C4-2B (cell line): ENCODE data around the gene CTRL.
"Not testable (repeated sequence)": the region's sequence is repeated elsewhere in the genome, so short reads cannot be mapped to it uniquely, and the experiment has no call there.

Experiments
- H3K27ac ChIP-seq: fragments of 450-650 bp; 2 replicates; pipeline ENCODE4 v1.5.1; 2017
- ZFX ChIP-seq: fragments of 450-650 bp; IDR thresholded peaks from 2 replicates; pipeline ENCODE4 v1.6.1; 2017
- TF ChIP-seq, protein P1 (sequence below): fragments of 450-650 bp; conservative IDR thresholded peaks from 2 replicates; pipeline ENCODE4 v1.5.1; 2017; ENCODE audit warnings: mild to moderate bottlenecking

Gene CTRL

DNA sequence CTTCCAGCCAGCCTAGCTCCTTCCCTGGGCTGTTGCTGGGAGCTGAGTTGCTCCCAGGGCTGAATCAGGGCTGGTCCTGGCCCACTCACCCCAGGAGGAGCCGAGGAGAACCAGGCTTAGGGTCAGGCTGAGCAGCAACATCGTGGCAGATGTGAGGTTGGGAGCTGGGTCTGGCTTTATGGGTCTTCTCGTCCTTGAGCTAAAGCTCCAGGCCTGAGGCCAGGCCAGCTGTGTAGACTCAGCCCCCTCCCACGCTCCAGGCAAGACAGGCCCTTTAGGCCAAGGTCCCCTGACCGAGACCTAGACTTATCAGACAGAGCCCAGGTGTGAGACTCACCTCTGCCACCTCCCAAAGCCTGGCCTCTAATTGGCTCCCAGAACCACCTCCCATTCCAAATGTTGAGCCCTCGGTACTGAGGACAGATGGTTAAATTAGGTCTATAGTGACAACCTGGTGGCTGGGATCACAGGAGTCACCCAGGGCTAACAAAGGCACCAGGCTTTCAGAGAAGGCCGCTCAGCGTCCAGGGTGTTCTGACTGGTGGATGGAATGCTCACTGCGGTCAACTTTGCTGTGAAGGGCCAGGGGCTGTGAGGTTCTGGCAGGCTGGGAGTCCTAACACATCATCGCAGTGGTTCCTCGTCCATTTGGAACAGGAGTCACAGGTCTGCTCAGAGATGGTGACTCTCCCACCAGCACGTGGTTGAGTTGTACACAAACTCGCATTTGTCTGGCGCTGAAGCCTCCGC, at the start of gene CTRL:
TSS of gene CTRL (minus strand) at position 151 of the 750 bp plus-strand sequence. CDS start at position 141, 10 bp downstream.
- no peak within 1 kb of the TSS for H3K27ac ChIP-seq
- TF ChIP-seq, protein P1, sequence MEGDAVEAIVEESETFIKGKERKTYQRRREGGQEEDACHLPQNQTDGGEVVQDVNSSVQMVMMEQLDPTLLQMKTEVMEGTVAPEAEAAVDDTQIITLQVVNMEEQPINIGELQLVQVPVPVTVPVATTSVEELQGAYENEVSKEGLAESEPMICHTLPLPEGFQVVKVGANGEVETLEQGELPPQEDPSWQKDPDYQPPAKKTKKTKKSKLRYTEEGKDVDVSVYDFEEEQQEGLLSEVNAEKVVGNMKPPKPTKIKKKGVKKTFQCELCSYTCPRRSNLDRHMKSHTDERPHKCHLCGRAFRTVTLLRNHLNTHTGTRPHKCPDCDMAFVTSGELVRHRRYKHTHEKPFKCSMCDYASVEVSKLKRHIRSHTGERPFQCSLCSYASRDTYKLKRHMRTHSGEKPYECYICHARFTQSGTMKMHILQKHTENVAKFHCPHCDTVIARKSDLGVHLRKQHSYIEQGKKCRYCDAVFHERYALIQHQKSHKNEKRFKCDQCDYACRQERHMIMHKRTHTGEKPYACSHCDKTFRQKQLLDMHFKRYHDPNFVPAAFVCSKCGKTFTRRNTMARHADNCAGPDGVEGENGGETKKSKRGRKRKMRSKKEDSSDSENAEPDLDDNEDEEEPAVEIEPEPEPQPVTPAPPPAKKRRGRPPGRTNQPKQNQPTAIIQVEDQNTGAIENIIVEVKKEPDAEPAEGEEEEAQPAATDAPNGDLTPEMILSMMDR, result no peak

DNA sequence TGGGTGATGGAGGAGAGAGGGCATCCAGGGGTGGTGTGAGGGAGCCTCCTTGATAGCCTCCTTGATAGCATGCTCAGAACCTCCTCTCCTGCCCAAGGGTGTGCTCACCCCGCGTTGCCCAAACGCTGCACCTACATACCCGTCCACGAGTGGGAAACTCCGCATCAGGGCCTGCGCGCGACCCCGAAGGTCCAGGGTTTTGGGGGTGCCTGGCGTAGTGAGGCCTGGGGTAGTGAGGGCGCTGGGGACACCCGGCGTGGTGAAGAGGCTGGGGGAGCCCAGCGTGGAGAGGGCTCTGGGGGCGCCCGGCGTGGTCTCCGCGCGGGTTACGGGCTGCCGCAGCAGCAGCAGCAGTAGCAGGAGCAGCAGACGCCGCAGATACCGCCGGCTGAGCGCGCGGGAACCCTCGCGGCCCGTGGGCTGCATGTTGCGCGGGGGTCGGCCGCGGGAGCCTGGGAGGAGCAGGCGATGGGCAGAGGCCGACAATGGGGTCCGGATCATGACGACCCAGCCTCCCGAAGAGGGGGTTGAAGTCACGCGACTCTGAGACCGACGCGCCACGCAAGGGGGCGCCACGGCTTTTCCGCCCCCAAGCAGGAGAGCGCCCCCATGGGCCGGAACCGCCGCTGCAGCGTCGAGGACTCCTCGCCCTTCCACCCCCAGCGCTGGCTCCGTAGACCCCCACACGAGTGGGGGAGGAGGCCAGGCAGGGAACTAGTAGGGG, 48.5 kb upstream of the CTRL start, which contains the start of gene DPEP3:
TSS of gene DPEP3 (minus strand) at position 545 of the 724 bp plus-strand sequence. CDS start at position 426, 119 bp downstream.
- no peak for TF ChIP-seq ZFX
- TF ChIP-seq, protein P1, result no peak; the same call in 1 of the 2 replicates
- no peak within 1 kb of the TSS for H3K27ac ChIP-seq

DNA sequence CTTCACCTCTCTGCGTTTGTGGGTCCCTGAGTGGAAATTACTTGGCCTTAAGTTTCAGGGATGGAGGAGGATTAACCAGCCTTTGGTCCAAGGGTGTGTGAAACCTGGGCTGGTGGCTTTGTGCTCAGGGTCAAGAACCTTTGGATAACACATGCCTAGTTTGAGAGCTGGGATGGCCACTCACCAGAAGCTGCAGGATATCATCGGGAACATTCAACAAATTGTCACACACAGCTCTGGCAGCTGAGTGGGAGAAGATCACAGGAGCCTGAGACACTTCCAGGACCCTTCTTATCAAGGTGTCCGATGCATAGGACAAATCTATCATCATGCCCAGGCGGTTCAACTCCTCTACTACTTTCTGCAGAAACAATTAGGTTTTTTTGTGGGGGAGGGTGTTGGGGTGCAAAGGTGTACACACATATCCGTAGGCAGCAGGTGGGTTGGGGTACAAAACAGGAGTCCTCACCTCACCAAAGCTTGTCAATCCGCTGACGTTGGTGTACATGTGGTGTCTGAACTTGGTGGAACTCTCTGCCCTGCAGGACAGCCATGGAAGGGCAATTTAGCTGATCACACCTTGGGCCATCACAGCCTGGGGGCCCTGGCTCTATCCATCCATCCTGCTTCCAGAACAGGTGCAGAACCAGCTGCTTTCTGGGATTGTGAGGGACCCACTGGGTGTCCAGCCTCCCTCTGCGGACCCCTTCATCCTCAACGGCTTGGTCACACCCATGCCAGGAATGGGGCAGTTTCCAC, 46.0 kb upstream of the CTRL start:
- TF ChIP-seq, protein P1, result no peak
- TF ChIP-seq ZFX, result no peak

DNA sequence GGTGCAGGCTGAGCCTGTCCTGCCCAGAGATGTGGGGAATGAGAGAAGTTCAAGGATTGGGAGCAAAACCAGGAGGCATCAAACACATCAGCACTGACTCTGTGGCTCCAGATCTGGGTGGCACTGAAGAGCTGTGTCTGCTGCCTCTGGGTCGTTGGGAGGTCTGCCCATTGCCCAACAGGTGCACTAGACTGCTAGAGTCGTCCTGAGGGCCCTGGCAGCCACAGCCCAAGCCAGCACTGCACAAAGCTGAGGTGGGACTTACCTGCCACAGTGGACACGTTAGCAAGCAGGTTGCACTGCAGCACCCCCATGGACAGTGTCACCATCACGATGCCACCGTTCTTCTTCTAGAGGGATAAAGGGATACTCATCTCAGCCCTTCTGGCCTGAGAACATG, 45.3 kb upstream of the CTRL start:
- no peak overlapping the region for H3K27ac ChIP-seq
- TF ChIP-seq ZFX, result no peak
- TF ChIP-seq, protein P1, result no peak

More for the DNA sequence above, 46.0 kb upstream of the CTRL start:
- no peak overlapping the region for H3K27ac ChIP-seq

DNA sequence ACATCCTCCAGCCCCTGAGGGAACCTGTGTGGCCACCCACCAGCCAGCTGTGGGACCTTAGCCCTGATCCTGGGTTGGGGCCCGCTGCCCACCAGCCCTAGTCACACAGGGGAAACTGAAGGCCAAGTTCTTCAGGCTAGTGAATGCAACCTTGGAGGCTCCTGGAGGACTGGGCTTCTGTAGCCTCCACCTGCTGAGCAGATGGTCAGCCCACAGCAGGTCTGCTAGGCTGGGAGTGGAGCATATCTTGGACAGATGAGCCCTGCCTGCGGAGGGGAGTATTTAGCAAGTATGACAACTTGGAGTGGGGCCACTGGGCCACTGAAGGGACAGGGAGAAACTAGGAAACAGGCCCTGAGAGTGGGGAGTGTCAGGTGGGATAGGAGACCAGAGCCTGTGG, 44.5 kb upstream of the CTRL start:
- no peak for TF ChIP-seq ZFX
- H3K27ac ChIP-seq, result no peak overlapping the region

DNA sequence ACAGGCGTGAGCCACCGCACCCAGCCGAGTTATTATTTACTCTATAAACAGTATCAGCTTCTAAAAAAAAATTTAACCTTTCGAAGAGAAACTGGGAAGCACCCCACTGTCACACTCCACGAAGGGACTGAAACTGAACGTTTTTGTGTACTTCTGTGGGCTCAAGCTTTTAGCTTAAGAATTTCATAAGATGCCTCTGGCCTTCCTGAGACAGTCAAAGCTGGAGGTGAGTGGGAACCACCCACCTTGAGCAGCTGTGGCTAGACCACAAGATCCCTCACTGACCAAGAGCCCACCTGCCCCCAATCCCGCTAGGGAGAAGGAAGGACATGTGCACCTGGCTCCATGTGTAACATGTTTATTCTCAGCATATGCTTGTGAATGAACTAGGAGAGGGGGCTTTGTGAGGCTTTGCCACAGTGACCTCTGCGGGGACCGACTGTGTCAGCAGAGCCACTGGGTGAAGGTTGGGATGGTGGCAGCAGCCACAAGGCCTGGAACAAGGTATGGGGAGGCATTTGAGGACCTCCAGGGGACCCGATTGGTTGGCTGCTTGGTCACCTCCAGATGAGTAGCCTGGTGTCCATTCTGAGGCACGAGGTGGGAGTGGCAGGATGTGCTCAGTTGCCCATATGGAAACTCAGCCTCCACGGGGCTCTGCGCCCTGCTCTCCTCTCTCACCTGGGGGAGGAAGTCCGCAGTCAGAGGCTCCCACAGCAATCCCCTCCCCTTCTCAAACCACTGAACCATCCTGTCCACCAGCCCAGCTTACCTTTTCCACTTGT, 43.9 kb upstream of the CTRL start:
- TF ChIP-seq, protein P1, result no peak
- no peak for TF ChIP-seq ZFX
- no peak overlapping the region for H3K27ac ChIP-seq

DNA sequence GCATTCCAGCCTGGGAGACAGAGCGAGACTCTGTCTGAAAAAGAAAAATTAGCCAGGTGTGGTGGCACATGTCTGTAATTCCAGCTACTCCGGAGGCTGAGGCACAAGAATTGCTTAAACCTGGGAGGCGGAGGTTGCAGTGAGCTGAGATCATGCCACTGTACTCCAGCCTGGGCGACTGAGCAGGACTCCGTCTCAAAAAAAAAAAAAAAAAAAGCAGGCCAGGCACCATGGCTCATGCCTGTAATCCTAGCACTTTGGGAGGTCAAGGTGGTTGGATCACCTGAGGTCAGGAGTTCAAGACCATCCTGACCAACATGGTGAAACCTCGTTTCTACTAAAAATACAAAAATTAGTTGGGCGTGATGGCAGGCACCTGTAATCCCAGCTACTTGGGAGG, 40.6 kb upstream of the CTRL start:
- H3K27ac ChIP-seq, result not testable (repeated sequence)
